B cell (primary cell): ENCODE results near the gene PPP2R5C. TPM values are rescaled to one million over a fixed set of nuclear protein-coding genes. Genes with fewer than 3 reads are reported as not detected.
"Not testable (repeated sequence)": the region's sequence is repeated elsewhere in the genome, so short reads cannot be mapped to it uniquely, and the experiment has no call there.

Source experiments
- ATAC-seq: fragments of 200-7000 bp; cut with Tn5 transposase; one replicate; pipeline ENCODE4 v1.10.0; 2021; ENCODE audit warnings: low read depth, mild to moderate bottlenecking, moderate number of reproducible peaks, moderate library complexity
- CTCF ChIA-PET: fragments of 350-600 bp; sonication (Branson Sonifier 250); formaldehyde crosslinking; loops from one replicate; lab custom pipeline; 2021; ENCODE audit warnings: antibody characterized with exemption, inconsistent platforms; lab: Charles Lee
- POLR2A ChIA-PET: fragments of 350-600 bp; sonication (Branson Sonifier 250); formaldehyde crosslinking; loops from one replicate; lab custom pipeline; 2021; ENCODE audit warnings: antibody characterized with exemption; lab: Charles Lee
- DNase-seq: peaks from one replicate; pipeline ENCODE4 v3.0.0; 2013
- H2AFZ ChIP-seq: 2 replicates; pipeline ENCODE4 v1.6.1; 2012; ENCODE audit warnings: mild to moderate bottlenecking, low read depth, low read length; ENCODE audit not compliant: insufficient read depth, poor library complexity, severe bottlenecking
- H3K27ac ChIP-seq, 2 donors: 1 replicate in 1 of 2; 2 replicates in 1 of 2; pipeline ENCODE4 v1.5.1; 2012 to 2013; ENCODE audit warnings: low read length in 2 of 2, mild to moderate bottlenecking in 2 of 2, moderate library complexity in 1 of 2
- H3K27me3 ChIP-seq, 4 experiments: fragments of 200-600 bp in 1 of 4; sonication (generic) in 1 of 4; replicated peaks in 1 of 4; 1 replicate in 2 of 4; 2 replicates in 2 of 4; pipeline versions ENCODE4 v1.6.1 to v1.7.0; 2013 to 2016; ENCODE audit warnings: low read length in 3 of 4, mild to moderate bottlenecking in 2 of 4, mixed read lengths in 1 of 4, moderate library complexity in 1 of 4; ENCODE audit not compliant: insufficient read depth in 4 of 4, control insufficient read depth in 3 of 4; ENCODE audit errors: control extremely low read depth in 1 of 4
- H3K36me3 ChIP-seq, 2 experiments: replicated peaks in 1 of 2; 1 replicate in 1 of 2; 2 replicates in 1 of 2; pipeline versions ENCODE4 v1.6.1 to v1.7.1; 2013; ENCODE audit warnings: low read length in 1 of 2; ENCODE audit not compliant: insufficient read depth in 2 of 2, control insufficient read depth in 1 of 2; ENCODE audit errors: control extremely low read depth in 1 of 2, extremely low read depth in 1 of 2
- H3K4me1 ChIP-seq, 2 donors: fragments of 200-600 bp in 1 of 2; sonication (generic) in 1 of 2; 1 replicate in 1 of 2; 2 replicates in 1 of 2; pipeline versions ENCODE4 v1.5.1 to v1.6.1; 2013 to 2017; ENCODE audit warnings: low read length in 2 of 2; ENCODE audit not compliant: control insufficient read depth in 2 of 2, insufficient read depth in 2 of 2
- H3K4me2 ChIP-seq: replicated peaks from 2 replicates; pipeline ENCODE3; 2012; ENCODE audit warnings: mild to moderate bottlenecking, low read depth, low read length; ENCODE audit not compliant: poor library complexity, severe bottlenecking
- H3K4me3 ChIP-seq, 5 experiments: fragments of 200-600 bp in 1 of 5; sonication (generic) in 1 of 5; 1 replicate in 3 of 5; 2 replicates in 2 of 5; pipeline versions ENCODE4 v1.5.1 to v1.7.0; 2011 to 2016; ENCODE audit warnings: low read length in 4 of 5, mild to moderate bottlenecking in 4 of 5, low read depth in 2 of 5, control low read depth in 1 of 5, moderate library complexity in 1 of 5; ENCODE audit not compliant: insufficient read depth in 1 of 5; ENCODE audit errors: control extremely low read depth in 1 of 5, extremely low read depth in 1 of 5
- H3K79me2 ChIP-seq: fragments of 200-600 bp; sonication (generic); one replicate; pipeline ENCODE4 v1.6.0; 2016; ENCODE audit warnings: low read length; ENCODE audit not compliant: control insufficient read depth, insufficient read depth
- H3K9ac ChIP-seq: fragments of 200-600 bp; sonication (generic); 2 replicates; pipeline ENCODE4 v1.6.1; 2017; ENCODE audit warnings: mild to moderate bottlenecking, low read length, moderate library complexity
- H3K9me3 ChIP-seq, 3 donors: one replicate each; pipeline versions ENCODE4 v1.6.1 to v1.7.1; 2013; ENCODE audit warnings: low read length in 2 of 3; ENCODE audit not compliant: control insufficient read depth in 2 of 3, insufficient read depth in 1 of 3; ENCODE audit errors: control extremely low read depth in 1 of 3
- H4K20me1 ChIP-seq: 2 replicates; pipeline ENCODE4 v1.6.0; 2012; ENCODE audit warnings: mild to moderate bottlenecking, low read length; ENCODE audit not compliant: insufficient read depth, control insufficient read depth, poor library complexity, severe bottlenecking
- H3K27ac Mint-ChIP-seq: one replicate; pipeline ENCODE4 v1.8.0; 2021; ENCODE audit warnings: mixed read lengths
- H3K27me3 Mint-ChIP-seq: one replicate; pipeline ENCODE4 v1.8.0; 2021; ENCODE audit warnings: mixed read lengths
- H3K4me1 Mint-ChIP-seq: one replicate; pipeline ENCODE4 v1.8.0; 2021; ENCODE audit warnings: mixed read lengths
- H3K4me3 Mint-ChIP-seq: one replicate; pipeline ENCODE4 v1.8.0; 2021; ENCODE audit warnings: mixed read lengths
- H3K9me3 Mint-ChIP-seq: one replicate; pipeline ENCODE4 v1.8.0; 2022; ENCODE audit warnings: mixed read lengths; ENCODE audit not compliant: insufficient read depth
- EZH2 ChIP-seq: IDR thresholded peaks from 2 replicates; pipeline ENCODE4 v1.6.1; 2012; ENCODE audit warnings: borderline replicate concordance, low read depth, mild to moderate bottlenecking, moderate library complexity, low read length; ENCODE audit not compliant: insufficient read depth, poor library complexity, severe bottlenecking
- WGBS: methylation state at CpG from one replicate; pipeline ENCODE4 v1.1.5; 2013; ENCODE audit warnings: missing lambda C conversion rate; ENCODE audit not compliant: insufficient coverage; 5-methylcytosine and 5-hydroxymethylcytosine counted together
- intact Hi-C: fragments of 100-400 bp; cut with micrococcal nuclease; formaldehyde crosslinking; loops from one replicate; pipeline ENCODE4 v1.10.0; 2022
- polyA plus RNA-seq: library from polyadenylated mRNA; depleted of rRNA; stranded (reverse); fragments of >200 nt; gene quantifications from 2 replicates; pipeline ENCODE4 v1.2.3, GENCODE V29; 2012
- total RNA-seq, 2 donors: library from RNA; stranded (reverse); fragments of 120-200 nt in 1 of 2; gene quantifications; 1 replicate in 1 of 2; 2 replicates in 1 of 2; pipeline versions ENCODE4 v1.2.3 to v1.2.4, GENCODE V29; 2013 to 2022
- TF ChIP-seq, protein P1 (sequence below): fragments of 200-600 bp; IDR thresholded peaks from one replicate; pipeline ENCODE4 v1.8.0; 2022; ENCODE audit warnings: antibody characterized with exemption, mild to moderate bottlenecking

The PPP2R5C gene
- total and polyA plus RNA-seq, 2 donors (not counting 1 experiment from before 2014, with no cell fraction given): 91.7 to 330 TPM

DNA sequence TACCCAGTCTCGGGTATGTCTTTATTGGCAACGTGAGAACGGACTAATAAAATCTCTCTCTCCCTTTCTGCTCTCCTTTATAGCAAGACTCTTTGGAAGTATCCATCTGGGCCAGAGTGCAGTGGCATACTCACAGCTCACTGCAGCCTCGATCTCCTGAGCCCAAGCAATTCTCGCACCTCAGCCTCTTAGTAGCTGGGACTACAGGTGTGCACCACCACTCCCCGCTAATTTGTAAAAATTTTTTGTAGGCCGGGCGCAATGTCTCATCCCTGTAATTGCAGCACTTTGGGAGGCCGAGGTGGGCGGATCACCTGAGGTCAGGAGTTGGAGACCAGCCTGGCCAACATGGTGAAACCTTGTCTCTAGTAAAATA lies 33.2 kb upstream of the PPP2R5C start:
- ChIA-PET CTCF (interaction anchor here (0.9 kb wide), 1 partner anchor 21 kb away, joined by 3 read pairs; no protein-coding TSS in a partner anchor), POLR2A (no interaction called here)
- H3K9me3 ChIP-seq: peaks cover 0 to 8% (median 0%) of the 10 kb centered on the region in 3 donors
- no peak overlapping the region for H3K4me3 ChIP-seq
- no peak for ATAC-seq
- H3K27me3 ChIP-seq: no peaks in the 10 kb centered on the region
- no peak overlapping the region for H2AFZ ChIP-seq
- H3K36me3 ChIP-seq: no peaks in the 10 kb centered on the region
- WGBS: 88% methylated on average over 10 of the region's 10 CpGs
- no peak overlapping the region for H3K27ac ChIP-seq
- no peak for TF ChIP-seq EZH2
- TF ChIP-seq, protein P1, sequence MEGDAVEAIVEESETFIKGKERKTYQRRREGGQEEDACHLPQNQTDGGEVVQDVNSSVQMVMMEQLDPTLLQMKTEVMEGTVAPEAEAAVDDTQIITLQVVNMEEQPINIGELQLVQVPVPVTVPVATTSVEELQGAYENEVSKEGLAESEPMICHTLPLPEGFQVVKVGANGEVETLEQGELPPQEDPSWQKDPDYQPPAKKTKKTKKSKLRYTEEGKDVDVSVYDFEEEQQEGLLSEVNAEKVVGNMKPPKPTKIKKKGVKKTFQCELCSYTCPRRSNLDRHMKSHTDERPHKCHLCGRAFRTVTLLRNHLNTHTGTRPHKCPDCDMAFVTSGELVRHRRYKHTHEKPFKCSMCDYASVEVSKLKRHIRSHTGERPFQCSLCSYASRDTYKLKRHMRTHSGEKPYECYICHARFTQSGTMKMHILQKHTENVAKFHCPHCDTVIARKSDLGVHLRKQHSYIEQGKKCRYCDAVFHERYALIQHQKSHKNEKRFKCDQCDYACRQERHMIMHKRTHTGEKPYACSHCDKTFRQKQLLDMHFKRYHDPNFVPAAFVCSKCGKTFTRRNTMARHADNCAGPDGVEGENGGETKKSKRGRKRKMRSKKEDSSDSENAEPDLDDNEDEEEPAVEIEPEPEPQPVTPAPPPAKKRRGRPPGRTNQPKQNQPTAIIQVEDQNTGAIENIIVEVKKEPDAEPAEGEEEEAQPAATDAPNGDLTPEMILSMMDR: no peak
- Mint-ChIP-seq H3K4me1 (peaks cover 16% of the 10 kb centered on the region), H3K9me3 (no peaks in the 10 kb centered on the region), H3K27me3 (no peaks in the 10 kb centered on the region), H3K4me3 (no peak overlapping the region), H3K27ac (no peak overlapping the region)
- intact Hi-C loops: no loop called here
- no peaks in the 10 kb centered on the region for H3K79me2 ChIP-seq
- DNase-seq: no peak
- H4K20me1 ChIP-seq: no peaks in the 10 kb centered on the region
- no peak overlapping the region for H3K4me2 ChIP-seq
- no peak overlapping the region for H3K9ac ChIP-seq
- peaks cover 13 to 18% of the 10 kb centered on the region in 2 donors for H3K4me1 ChIP-seq

- Histone ChIP-seq H3K4me1 (peaks cover 13 to 18% of the 10 kb centered on the region in 2 donors), H3K27me3 (no peaks in the 10 kb centered on the region), H4K20me1 (no peaks in the 10 kb centered on the region), H3K79me2 (no peaks in the 10 kb centered on the region), H3K27ac (no peak overlapping the region), H3K4me3 (no peak overlapping the region), H2AFZ (no peak overlapping the region), H3K9me3 (peaks cover 0 to 8% (median 0%) of the 10 kb centered on the region in 3 donors), H3K9ac (no peak overlapping the region), H3K36me3 (no peaks in the 10 kb centered on the region), H3K4me2 (no peak overlapping the region)
- Mint-ChIP-seq H3K27me3 (no peaks in the 10 kb centered on the region), H3K9me3 (no peaks in the 10 kb centered on the region), H3K4me1 (peaks cover 16% of the 10 kb centered on the region), H3K4me3 (no peak overlapping the region), H3K27ac (no peak overlapping the region)
- DNase-seq: no peak
- ATAC-seq: no peak
- ChIA-PET CTCF (no interaction called here), POLR2A (no interaction called here)
- TF ChIP-seq EZH2: no peak
- TF ChIP-seq, protein P1: no peak
- WGBS: 90% methylated on average over 6 of the region's 6 CpGs
- intact Hi-C loops: no loop called here
Measured at GRCh38 chr14:101729382-101729781, 32.1 kb upstream of the PPP2R5C start.

DNA sequence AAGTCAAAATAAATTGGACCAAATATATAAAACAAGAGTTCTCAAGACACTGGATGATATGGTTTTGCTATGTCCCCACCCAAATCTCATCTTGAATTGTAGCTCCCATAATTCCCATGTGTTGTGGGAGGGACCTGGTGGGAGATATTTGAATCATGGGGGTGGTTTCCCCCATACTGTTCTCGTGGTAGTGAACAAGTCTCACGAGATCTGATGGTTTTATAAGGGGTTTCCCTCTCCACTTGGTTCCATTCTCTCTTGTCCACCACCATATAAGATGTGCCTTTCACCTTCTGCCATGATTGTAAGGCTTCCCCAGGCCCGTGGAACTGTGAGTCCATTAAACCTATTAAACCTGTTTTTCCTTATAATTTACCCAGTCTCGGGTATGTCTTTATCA lies 31.4 kb upstream of the PPP2R5C start:
- H3K4me3 Mint-ChIP-seq, POLR2A ChIA-PET, H3K4me3 ChIP-seq, H3K27ac ChIP-seq, H3K27ac Mint-ChIP-seq, H3K79me2 ChIP-seq, H3K9ac ChIP-seq, ATAC-seq, H2AFZ ChIP-seq, intact Hi-C loops, H3K27me3 Mint-ChIP-seq, H4K20me1 ChIP-seq, H3K36me3 ChIP-seq, H3K9me3 ChIP-seq, H3K4me2 ChIP-seq, DNase-seq, H3K27me3 ChIP-seq, H3K9me3 Mint-ChIP-seq: not testable (repeated sequence)
- CTCF ChIA-PET: interaction anchor here (0.6 to 2.1 kb wide), 4 partner anchors 16 to 232 kb away, joined by 3 to 11 read pairs (median 3); no protein-coding TSS in a partner anchor
- 83% methylated on average over 1 of the region's 4 CpGs for WGBS
- peaks cover 16% of the 10 kb centered on the region for H3K4me1 Mint-ChIP-seq
- H3K4me1 ChIP-seq: peaks cover 13 to 18% of the 10 kb centered on the region in 2 donors
